Measurements from ENCODE around the gene MSRB2.

- TF ChIP-seq CTCF (IDR thresholded peaks at IDR 0.05) (no peak), POLR2A (IDR thresholded peaks at IDR 0.05) (no peak), POLR2AphosphoS5 (IDR thresholded peaks at IDR 0.05) (no peak), EP300 (IDR thresholded peaks at IDR 0.05) (no peak)
These were observed 54.7 kb downstream of the MSRB2 start for GRCh38 chr10:23150091-23150490.
